Brain microvascular endothelial cell (primary cell): ENCODE measurements around the gene TMEM151B.
A peak's percentile ranks its signal among the peaks of the same experiment; 100 is the strongest.

Source experiments
- DNase-seq: peaks from one replicate; pipeline ENCODE4 v3.0.0-alpha.2; 2020
- H3K27ac ChIP-seq: fragments of 250-450 bp; sonication (Bioruptor Pico); 2 replicates; pipeline ENCODE4 v1.5.1; 2020; ENCODE audit warnings: mild to moderate bottlenecking, moderate library complexity
- H3K27me3 ChIP-seq: fragments of 250-450 bp; sonication (Bioruptor Pico); replicated peaks from 2 replicates; pipeline ENCODE4 v1.5.1; 2020; ENCODE audit warnings: mild to moderate bottlenecking
- H3K36me3 ChIP-seq: fragments of 250-450 bp; sonication (Bioruptor Pico); replicated peaks from 2 replicates; pipeline ENCODE4 v1.5.1; 2020; ENCODE audit warnings: mild to moderate bottlenecking
- H3K4me3 ChIP-seq: 2 replicates; pipeline ENCODE4 v1.5.1; 2011; ENCODE audit warnings: low read depth, mild to moderate bottlenecking, control low read depth, low read length, moderate library complexity
- CTCF ChIP-seq: IDR thresholded peaks from 2 replicates; pipeline ENCODE4 v1.5.1; 2011; ENCODE audit warnings: low read depth, mild to moderate bottlenecking, moderate library complexity, low read length, control low read depth, inconsistent platforms; ENCODE audit errors: missing control alignments
- in situ Hi-C: cut with HindIII; loops from 2 replicates; pipeline ENCODE4 v1.10.0; 2017; ENCODE audit warnings: low sequenced_read_pairs, low pct_ligation_motif_present

Gene TMEM151B

GRCh38 chr6:44302856-44303255 lies 32.6 kb downstream of the TMEM151B start:
- no peak for TF ChIP-seq CTCF
- Histone ChIP-seq H3K27me3 (peaks cover 3% of the 10 kb centered on the region), H3K36me3 (peaks cover 54% of the 10 kb centered on the region), H3K4me3 (no peak overlapping the region), H3K27ac (no peak overlapping the region)
- DNase-seq: no peak
- in situ Hi-C loops: no loop called here

- Histone ChIP-seq H3K27ac (no peak overlapping the region), H3K4me3 (no peak overlapping the region), H3K36me3 (peaks cover 57% of the 10 kb centered on the region), H3K27me3 (no peaks in the 10 kb centered on the region)
- in situ Hi-C loops: no loop called here
- TF ChIP-seq CTCF: no peak
- no peak for DNase-seq
Observed at GRCh38 chr6:44303842-44304241, 33.6 kb downstream of the TMEM151B start.

GRCh38 chr6:44304282-44305199 lies 34.3 kb downstream of the TMEM151B start:
- in situ Hi-C loops: no loop called here
- Histone ChIP-seq H3K36me3 (peaks cover 63% of the 10 kb centered on the region), H3K27me3 (no peaks in the 10 kb centered on the region), H3K4me3 (no peak overlapping the region), H3K27ac (peak overlapping the region; percentile 18)
- TF ChIP-seq CTCF: peak; percentile 88
- peak; percentile 31 for DNase-seq

- in situ Hi-C loops: no loop called here
- DNase-seq: no peak
- Histone ChIP-seq H3K27me3 (no peaks in the 10 kb centered on the region), H3K36me3 (peaks cover 67% of the 10 kb centered on the region), H3K4me3 (no peak overlapping the region), H3K27ac (peak overlapping the region; percentile 18)
- TF ChIP-seq CTCF: no peak
Observed at GRCh38 chr6:44305200-44305725, 35.0 kb downstream of the TMEM151B start.

- H3K27ac ChIP-seq: no peak overlapping the region
- no peaks in the 10 kb centered on the region for H3K27me3 ChIP-seq
- DNase-seq: no peak
- TF ChIP-seq CTCF: no peak
- peaks cover 68% of the 10 kb centered on the region for H3K36me3 ChIP-seq
- in situ Hi-C loops: no loop called here
- H3K4me3 ChIP-seq: no peak overlapping the region
Observed at GRCh38 chr6:44306710-44307109, 36.5 kb downstream of the TMEM151B start.

GRCh38 chr6:44307217-44307616 lies 37.0 kb downstream of the TMEM151B start:
- Histone ChIP-seq H3K27ac (no peak overlapping the region), H3K4me3 (no peak overlapping the region), H3K36me3 (peaks cover 63% of the 10 kb centered on the region), H3K27me3 (no peaks in the 10 kb centered on the region)
- no peak for TF ChIP-seq CTCF
- in situ Hi-C loops: no loop called here
- no peak for DNase-seq
